Pancreas (tissue), 10 donors: ENCODE results near the gene ITPRIPL2. TPM values are rescaled to one million over a fixed set of nuclear protein-coding genes. Genes with fewer than 3 reads are reported as not detected.

ENCODE experiments used
- ATAC-seq, 4 donors: fragments of 200-7000 bp; cut with Tn5 transposase; one replicate each; pipeline versions ENCODE4 v1.8.0 to v1.9.1; 2020; ENCODE audit warnings: mild to moderate bottlenecking in 4 of 4, moderate library complexity in 4 of 4
- DNase-seq, 6 donors: peaks; one replicate each; pipeline ENCODE4 v3.0.0-alpha.2; 2020
- FAIRE-seq: peaks from 2 replicates; lab custom pipeline; 2012; peaks lifted over from hg19 to GRCh38; lab: Jason Lieb, UNC
- H3K27ac ChIP-seq, 4 donors: fragments of 200-600 bp; sonication (generic); 1 replicate in 3 of 4; 2 replicates in 1 of 4; pipeline versions ENCODE4 v1.5.0 to v1.8.0; 2020
- H3K27me3 ChIP-seq, 4 donors: fragments of 200-600 bp; one replicate each; pipeline ENCODE4 v1.8.0; 2021
- H3K36me3 ChIP-seq, 3 donors: fragments of 200-600 bp; sonication (generic) in 1 of 3; one replicate each; pipeline versions ENCODE4 v1.5.0 to v1.8.0; 2020 to 2021
- H3K4me1 ChIP-seq, 3 donors: fragments of 200-600 bp; one replicate each; pipeline ENCODE4 v1.8.0; 2021
- H3K4me3 ChIP-seq, 4 donors: fragments of 200-600 bp; sonication (generic) in 2 of 4; one replicate each; pipeline versions ENCODE4 v1.5.0 to v1.8.0; 2020 to 2021
- H3K9me3 ChIP-seq, 4 donors: fragments of 200-600 bp; one replicate each; pipeline ENCODE4 v1.8.0; 2021
- WGBS, 2 donors: extraction: QIAGEN DNeasy Blood & Tissue Kit; methylation state at CpG; one replicate each; pipeline ENCODE4 v1.1.7; 2013; 5-methylcytosine and 5-hydroxymethylcytosine counted together
- intact Hi-C, 3 donors: fragments of 100-400 bp; cut with DNase I; formaldehyde crosslinking; loops; one replicate each; pipeline versions ENCODE4 v1.11.1 to v1.14.2; 2022
- polyA plus RNA-seq, 2 donors: library from polyadenylated mRNA; stranded (reverse); fragments of 200-250 nt; gene quantifications; one replicate each; pipeline ENCODE4 v1.2.3, GENCODE V29; 2013
- total RNA-seq, 6 donors: library from RNA; stranded (reverse); fragmentation: NEBNext Ultra II Directional in 4 of 6; extraction: Animal tissue kit (Norgen Biotek cat#: 25700) in 4 of 6; gene quantifications; one replicate each; pipeline versions ENCODE4 v1.2.1 to v1.2.4, GENCODE V29; 2021 to 2023
- TF ChIP-seq, protein P1 (sequence below), 4 donors: fragments of 200-600 bp; sonication (generic) in 3 of 4; IDR thresholded peaks; one replicate each; pipeline versions ENCODE4 v1.5.0 to v1.8.0; 2021; ENCODE audit warnings: antibody characterized with exemption in 4 of 4
- donor health status: healthy with polysubstance abuse.
- donor health status: DM: no; HTN: no; CAD: no; lungs with moderate emphysema.
- donor health status: DM: no; HTN: no; CAD: no.
- donor health status: control.
- donor health status: control.
- donor health status: Bipolar disorder and iron deficiency.
- donor health status: DM: yes; HTN: yes; CAD: no.
- donor health status: DM: no; HTN: no; CAD: no.
- donor health status: DM: no; HTN: no; CAD: no.
- donor health status: DM: yes; HTN: yes; CAD: no.

Gene ITPRIPL2
- total and polyA plus RNA-seq, 8 donors, result 4.0 to 36.2 (median 19.8) TPM

DNA sequence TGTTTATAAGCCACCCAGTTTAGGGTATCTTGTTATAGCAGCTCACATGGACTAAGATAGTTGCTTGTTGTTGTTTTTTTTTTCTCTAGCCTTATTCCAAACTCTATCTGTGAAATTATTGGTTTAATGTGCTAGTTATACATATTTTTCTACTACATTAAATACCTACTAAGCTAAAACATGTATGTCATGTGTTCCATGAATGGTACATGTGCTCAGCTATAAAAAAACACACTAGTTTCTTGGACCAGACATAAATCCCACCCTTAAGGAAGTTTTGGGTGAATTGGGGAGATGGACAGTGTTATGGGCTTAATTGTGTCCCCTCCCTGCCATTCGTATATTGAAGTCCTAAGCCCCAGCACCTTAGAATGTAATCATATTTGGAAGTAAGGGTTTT, 19.8 kb downstream of the ITPRIPL2 start:
- Histone ChIP-seq H3K36me3 (no peaks in the 10 kb centered on the region), H3K4me3 (no peak overlapping the region), H3K27ac (no peak overlapping the region), H3K4me1 (no peaks in the 10 kb centered on the region), H3K9me3 (no peaks in the 10 kb centered on the region), H3K27me3 (no peaks in the 10 kb centered on the region)
- no peak for ATAC-seq
- TF ChIP-seq, protein P1, sequence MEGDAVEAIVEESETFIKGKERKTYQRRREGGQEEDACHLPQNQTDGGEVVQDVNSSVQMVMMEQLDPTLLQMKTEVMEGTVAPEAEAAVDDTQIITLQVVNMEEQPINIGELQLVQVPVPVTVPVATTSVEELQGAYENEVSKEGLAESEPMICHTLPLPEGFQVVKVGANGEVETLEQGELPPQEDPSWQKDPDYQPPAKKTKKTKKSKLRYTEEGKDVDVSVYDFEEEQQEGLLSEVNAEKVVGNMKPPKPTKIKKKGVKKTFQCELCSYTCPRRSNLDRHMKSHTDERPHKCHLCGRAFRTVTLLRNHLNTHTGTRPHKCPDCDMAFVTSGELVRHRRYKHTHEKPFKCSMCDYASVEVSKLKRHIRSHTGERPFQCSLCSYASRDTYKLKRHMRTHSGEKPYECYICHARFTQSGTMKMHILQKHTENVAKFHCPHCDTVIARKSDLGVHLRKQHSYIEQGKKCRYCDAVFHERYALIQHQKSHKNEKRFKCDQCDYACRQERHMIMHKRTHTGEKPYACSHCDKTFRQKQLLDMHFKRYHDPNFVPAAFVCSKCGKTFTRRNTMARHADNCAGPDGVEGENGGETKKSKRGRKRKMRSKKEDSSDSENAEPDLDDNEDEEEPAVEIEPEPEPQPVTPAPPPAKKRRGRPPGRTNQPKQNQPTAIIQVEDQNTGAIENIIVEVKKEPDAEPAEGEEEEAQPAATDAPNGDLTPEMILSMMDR (IDR thresholded peaks at IDR 0.05), result no peak
- no peak for FAIRE-seq
- 83 to 94% methylated on average over 1 of the region's 1 CpG for WGBS, 2 donors
- intact Hi-C loops, result no loop called here
- DNase-seq, result no peak

DNA sequence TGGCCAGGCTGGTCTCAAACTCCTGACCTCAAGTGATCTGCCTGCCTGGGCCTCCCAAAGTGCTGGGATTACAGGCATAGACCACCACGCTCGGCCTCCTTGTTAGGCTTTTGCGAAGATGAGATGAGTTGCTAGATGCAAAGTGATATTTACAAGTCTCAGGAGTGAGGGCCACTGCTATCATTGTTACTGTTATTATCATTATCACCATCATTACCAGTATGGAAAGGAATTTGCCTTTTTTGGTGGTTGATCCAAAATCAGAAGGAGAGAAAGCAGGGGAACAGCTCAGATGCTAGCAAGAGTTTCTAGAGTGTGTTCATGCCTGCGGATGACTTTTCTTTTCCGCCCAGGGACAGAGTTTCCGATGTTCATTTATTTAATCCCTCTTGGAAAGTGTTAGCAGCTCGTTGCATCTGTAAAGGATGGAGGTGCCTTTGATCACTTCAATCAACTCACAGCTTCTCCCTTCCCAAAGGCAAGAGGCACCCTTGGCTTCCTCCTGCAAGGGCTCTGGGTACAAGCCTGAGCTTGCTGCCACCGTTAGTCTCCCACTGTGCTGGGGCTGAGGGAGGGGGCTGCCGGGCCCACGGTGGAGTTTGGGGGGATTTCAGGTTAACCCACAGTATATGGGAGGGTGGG, 21.6 kb downstream of the ITPRIPL2 start:
- no peak for DNase-seq

DNA sequence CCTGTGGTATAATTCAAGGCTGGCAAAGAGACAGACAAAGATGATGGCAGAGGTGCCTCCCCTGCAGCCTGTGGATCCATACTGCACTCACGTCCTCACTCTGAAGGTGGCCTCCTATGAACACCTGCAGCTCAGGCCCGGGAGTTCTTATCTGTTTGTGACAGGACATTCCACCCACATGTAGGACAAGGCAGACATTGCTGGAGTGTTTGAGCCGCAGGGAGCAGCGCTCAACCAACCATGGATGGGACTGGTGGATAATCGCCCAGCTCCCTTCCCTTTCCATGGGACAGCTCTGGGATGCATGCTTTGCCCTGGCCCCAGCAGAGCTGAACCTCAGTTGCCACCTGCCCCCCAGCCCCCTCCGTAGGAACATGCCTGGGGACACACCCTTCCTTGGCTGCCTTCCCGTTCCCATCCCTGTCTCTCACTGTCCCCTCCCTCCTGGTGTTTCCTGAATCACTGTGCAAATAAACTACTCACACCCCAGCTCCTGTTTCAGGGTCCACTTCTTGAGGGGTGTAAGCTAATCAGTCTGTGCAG, 22.2 kb downstream of the ITPRIPL2 start:
- 35 to 43% methylated on average over 7 of the region's 7 CpGs for WGBS, 2 donors
- Histone ChIP-seq H3K27ac (no peak overlapping the region), H3K36me3 (no peaks in the 10 kb centered on the region), H3K4me3 (no peak overlapping the region), H3K4me1 (no peaks in the 10 kb centered on the region), H3K9me3 (no peaks in the 10 kb centered on the region), H3K27me3 (no peaks in the 10 kb centered on the region)
- TF ChIP-seq, protein P1 (IDR thresholded peaks at IDR 0.05), result no peak
- intact Hi-C loops, result no loop called here
- ATAC-seq, result peak in 2 of 4 donors; percentile 14 to 25
- no peak for FAIRE-seq
- DNase-seq, result no peak

More for the DNA sequence above, 21.6 kb downstream of the ITPRIPL2 start:
- no peaks in the 10 kb centered on the region for H3K4me1 ChIP-seq
- intact Hi-C loops, result no loop called here
- H3K27ac ChIP-seq, result no peak overlapping the region
- TF ChIP-seq, protein P1 (IDR thresholded peaks at IDR 0.05), result no peak
- no peaks in the 10 kb centered on the region for H3K36me3 ChIP-seq
- H3K9me3 ChIP-seq, result no peaks in the 10 kb centered on the region
- H3K4me3 ChIP-seq, result no peak overlapping the region
- FAIRE-seq, result no peak
- H3K27me3 ChIP-seq, result no peaks in the 10 kb centered on the region
- ATAC-seq, result no peak
- 72% methylated on average over 10 of the region's 10 CpGs for WGBS, 2 donors

DNA sequence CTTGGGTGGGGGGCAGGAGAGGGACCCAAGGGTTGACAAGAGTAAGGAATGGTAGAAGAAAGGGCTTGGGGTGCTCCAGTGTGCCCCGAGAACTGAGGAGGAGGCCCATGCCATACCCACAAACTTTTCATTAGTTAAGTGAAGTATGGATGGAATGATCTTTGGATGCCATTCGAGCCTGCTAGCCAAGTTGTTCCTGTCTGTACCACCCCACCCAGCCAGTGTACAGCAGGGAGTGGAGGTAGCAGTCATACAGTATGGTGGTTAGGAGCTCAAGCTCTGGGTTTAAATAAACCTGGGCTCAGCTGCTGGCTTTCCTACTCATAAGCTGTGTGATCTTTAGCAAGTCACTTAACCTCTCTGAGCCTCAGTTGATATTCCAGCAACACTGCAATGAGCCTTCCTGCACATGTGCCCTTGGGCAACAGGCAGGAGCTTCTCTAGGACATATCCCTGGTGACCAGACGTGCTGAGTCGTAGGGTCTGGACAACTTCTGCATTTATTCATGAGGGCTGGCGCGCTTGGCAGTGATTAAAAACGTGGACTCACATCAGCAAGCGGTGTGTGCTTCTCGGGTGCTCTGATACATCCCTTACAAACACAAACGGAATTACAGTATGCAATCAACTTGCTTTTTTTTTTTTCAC, 22.9 kb downstream of the ITPRIPL2 start:
- no peak for DNase-seq
- 54 to 62% methylated on average over 10 of the region's 10 CpGs for WGBS, 2 donors

More for the DNA sequence above, 22.9 kb downstream of the ITPRIPL2 start:
- ATAC-seq (peak in 2 of 4 donors; percentile 51 to 70), FAIRE-seq (no peak)
- Histone ChIP-seq H3K27ac (no peak overlapping the region), H3K4me1 (no peaks in the 10 kb centered on the region), H3K9me3 (no peaks in the 10 kb centered on the region), H3K27me3 (no peaks in the 10 kb centered on the region), H3K4me3 (no peak overlapping the region), H3K36me3 (no peaks in the 10 kb centered on the region)
- intact Hi-C loops, result no loop called here
- TF ChIP-seq, protein P1 (IDR thresholded peaks at IDR 0.05), result no peak
